H9 (cell line): ENCODE data around the gene TDRD1. TPM values are rescaled to one million over a fixed set of nuclear protein-coding genes. Genes with fewer than 3 reads are reported as not detected.
A peak's percentile ranks its signal among the peaks of the same experiment; 100 is the strongest.

Experiments used
- DNase-seq: peaks from one replicate; pipeline ENCODE4 v3.0.0-alpha.2; 2017
- H2AFZ ChIP-seq: one replicate; pipeline ENCODE4 v1.6.1; 2013; ENCODE audit warnings: mild to moderate bottlenecking, low read length, control low read depth, moderate library complexity
- H2AK5ac ChIP-seq: 2 replicates; pipeline ENCODE4 v1.6.1; 2013; ENCODE audit warnings: low read length, control low read depth, mixed read lengths; ENCODE audit not compliant: insufficient read length
- H2BK120ac ChIP-seq: one replicate; pipeline ENCODE4 v1.6.1; 2013; ENCODE audit warnings: low read depth, mild to moderate bottlenecking, low read length, control low read depth, inconsistent platforms; ENCODE audit not compliant: poor library complexity, severe bottlenecking
- H2BK12ac ChIP-seq: 2 replicates; pipeline ENCODE4 v1.6.1; 2013; ENCODE audit warnings: low read length, control low read depth, mixed read lengths, low read depth; ENCODE audit not compliant: insufficient read length
- H2BK15ac ChIP-seq: 2 replicates; pipeline ENCODE4 v1.6.1; 2013; ENCODE audit warnings: low read depth, low read length, control low read depth
- H2BK20ac ChIP-seq: one replicate; pipeline ENCODE4 v1.6.1; 2013; ENCODE audit warnings: low read depth, mild to moderate bottlenecking, low read length, control low read depth, inconsistent platforms; ENCODE audit not compliant: poor library complexity, severe bottlenecking
- H2BK5ac ChIP-seq: 2 replicates; pipeline ENCODE4 v1.6.1; 2013; ENCODE audit warnings: low read length, control low read depth, mixed read lengths; ENCODE audit not compliant: insufficient read length
- H3K14ac ChIP-seq: 2 replicates; pipeline ENCODE4 v1.6.1; 2013; ENCODE audit warnings: low read length, control low read depth; ENCODE audit not compliant: insufficient read depth
- H3K18ac ChIP-seq: 2 replicates; pipeline ENCODE4 v1.6.1; 2013; ENCODE audit warnings: low read depth, mild to moderate bottlenecking, mixed read lengths, low read length, control low read depth; ENCODE audit not compliant: insufficient read length
- H3K23ac ChIP-seq: 2 replicates; pipeline ENCODE4 v1.6.1; 2013; ENCODE audit warnings: low read length, control low read depth, mixed read lengths, low read depth; ENCODE audit not compliant: insufficient read length
- H3K23me2 ChIP-seq: 2 replicates; pipeline ENCODE4 v1.6.1; 2013; ENCODE audit warnings: low read depth, mild to moderate bottlenecking, mixed read lengths, low read length, control low read depth; ENCODE audit not compliant: insufficient read length, poor library complexity, severe bottlenecking
- H3K27ac ChIP-seq: 2 replicates; pipeline ENCODE4 v1.5.1; 2013; ENCODE audit warnings: low read length, control low read depth, mixed read lengths, low read depth; ENCODE audit not compliant: insufficient read length
- H3K27me3 ChIP-seq: 2 replicates; pipeline ENCODE4 v1.6.1; 2013; ENCODE audit warnings: low read length, control low read depth, inconsistent platforms; ENCODE audit not compliant: insufficient read depth
- H3K4ac ChIP-seq: 2 replicates; pipeline ENCODE4 v1.6.1; 2013; ENCODE audit warnings: low read depth, mild to moderate bottlenecking, control low read depth, inconsistent platforms, low read length, moderate library complexity
- H3K4me1 ChIP-seq: 2 replicates; pipeline ENCODE4 v1.6.1; 2013; ENCODE audit warnings: low read length, control low read depth, inconsistent platforms; ENCODE audit not compliant: insufficient read depth
- H3K4me2 ChIP-seq: 2 replicates; pipeline ENCODE4 v1.6.1; 2013; ENCODE audit warnings: low read length, control low read depth, mixed read lengths; ENCODE audit not compliant: insufficient read length, insufficient read depth
- H3K56ac ChIP-seq: 2 replicates; pipeline ENCODE4 v1.6.1; 2013; ENCODE audit warnings: low read depth, mild to moderate bottlenecking, mixed read lengths, low read length, control low read depth; ENCODE audit not compliant: insufficient read length
- H3K79me1 ChIP-seq: 2 replicates; pipeline ENCODE4 v1.6.1; 2013; ENCODE audit warnings: low read depth, mild to moderate bottlenecking, moderate library complexity, low read length, control low read depth, inconsistent platforms; ENCODE audit not compliant: insufficient read depth, poor library complexity, severe bottlenecking
- H3K79me2 ChIP-seq: 2 replicates; pipeline ENCODE4 v1.6.1; 2013; ENCODE audit warnings: low read length, control low read depth, inconsistent platforms; ENCODE audit not compliant: insufficient read depth
- H3K9ac ChIP-seq: 2 replicates; pipeline ENCODE4 v1.6.1; 2013; ENCODE audit warnings: low read length, control low read depth, mixed read lengths; ENCODE audit not compliant: insufficient read length; ENCODE audit errors: extremely low read depth
- H3K9me3 ChIP-seq: one replicate; pipeline ENCODE4 v1.6.1; 2013; ENCODE audit warnings: low read depth, low read length, inconsistent platforms; ENCODE audit not compliant: control insufficient read depth
- H3T11ph ChIP-seq: one replicate; pipeline ENCODE4 v1.6.1; 2013; ENCODE audit warnings: mild to moderate bottlenecking, low read length, control low read depth, inconsistent platforms
- H4K20me1 ChIP-seq: one replicate; pipeline ENCODE4 v1.6.1; 2013; ENCODE audit not compliant: control insufficient read depth, insufficient read length, insufficient read depth
- H4K5ac ChIP-seq: 2 replicates; pipeline ENCODE4 v1.6.1; 2013; ENCODE audit warnings: low read depth, mild to moderate bottlenecking, mixed read lengths, low read length, control low read depth; ENCODE audit not compliant: insufficient read length
- H4K8ac ChIP-seq: replicated peaks from 2 replicates; pipeline ENCODE4 v1.6.1; 2013; ENCODE audit warnings: low read length, control low read depth, mixed read lengths, low read depth; ENCODE audit not compliant: insufficient read length
- H4K91ac ChIP-seq: 2 replicates; pipeline ENCODE4 v1.6.1; 2013; ENCODE audit warnings: low read depth, mild to moderate bottlenecking, moderate library complexity, mixed read lengths, low read length, control low read depth; ENCODE audit not compliant: insufficient read length
- H3K27ac Mint-ChIP-seq, 3 experiments: 2 replicates in 2 of 3; 3 replicates in 1 of 3; pipeline ENCODE4 v1.8.0; 2020 to 2021; ENCODE audit warnings: mixed read lengths in 3 of 3, mild to moderate bottlenecking in 1 of 3, moderate library complexity in 1 of 3
- H3K27me3 Mint-ChIP-seq: 2 replicates; pipeline ENCODE4 v1.8.0; 2021; ENCODE audit warnings: low read depth, mild to moderate bottlenecking, moderate library complexity, mixed read lengths
- H3K36me3 Mint-ChIP-seq, 3 experiments: 2 replicates in 2 of 3; 3 replicates in 1 of 3; pipeline ENCODE4 v1.8.0; 2020 to 2021; ENCODE audit warnings: low read depth in 3 of 3, mixed read lengths in 3 of 3; ENCODE audit not compliant: insufficient read depth in 1 of 3
- H3K4me1 Mint-ChIP-seq, 2 experiments: 2 replicates each; pipeline ENCODE4 v1.8.0; 2020; ENCODE audit warnings: mixed read lengths in 2 of 2
- H3K4me3 Mint-ChIP-seq, 2 experiments: 2 replicates in 1 of 2; 3 replicates in 1 of 2; pipeline ENCODE4 v1.8.0; 2020 to 2021; ENCODE audit warnings: mild to moderate bottlenecking in 2 of 2, mixed read lengths in 2 of 2, moderate library complexity in 1 of 2
- H3K9me3 Mint-ChIP-seq, 2 experiments: 2 replicates in 1 of 2; 3 replicates in 1 of 2; pipeline ENCODE4 v1.8.0; 2020; ENCODE audit warnings: mild to moderate bottlenecking in 2 of 2, mixed read lengths in 2 of 2, moderate library complexity in 1 of 2
- WGBS: extraction: QIAGEN DNeasy Blood & Tissue Kit; methylation state at CpG from one replicate; pipeline ENCODE4 v1.1.7; 2013; ENCODE audit warnings: missing lambda C conversion rate, low lambda C conversion rate, mixed read lengths; ENCODE audit not compliant: insufficient read length; ENCODE audit errors: extremely low coverage; 5-methylcytosine and 5-hydroxymethylcytosine counted together
- total RNA-seq: library from RNA; stranded (reverse); gene quantifications from 2 replicates; pipeline ENCODE4 v1.2.1, GENCODE V29; 2021
- TF ChIP-seq, protein P1 (sequence below): fragments of 200-600 bp; sonication (generic); conservative IDR thresholded peaks from 3 replicates; pipeline ENCODE4 v1.8.0; 2021; ENCODE audit warnings: antibody characterized with exemption, mild to moderate bottlenecking

TDRD1 gene
- total RNA-seq, 1 experiment from 2014 or later, result 0.15 TPM

DNA sequence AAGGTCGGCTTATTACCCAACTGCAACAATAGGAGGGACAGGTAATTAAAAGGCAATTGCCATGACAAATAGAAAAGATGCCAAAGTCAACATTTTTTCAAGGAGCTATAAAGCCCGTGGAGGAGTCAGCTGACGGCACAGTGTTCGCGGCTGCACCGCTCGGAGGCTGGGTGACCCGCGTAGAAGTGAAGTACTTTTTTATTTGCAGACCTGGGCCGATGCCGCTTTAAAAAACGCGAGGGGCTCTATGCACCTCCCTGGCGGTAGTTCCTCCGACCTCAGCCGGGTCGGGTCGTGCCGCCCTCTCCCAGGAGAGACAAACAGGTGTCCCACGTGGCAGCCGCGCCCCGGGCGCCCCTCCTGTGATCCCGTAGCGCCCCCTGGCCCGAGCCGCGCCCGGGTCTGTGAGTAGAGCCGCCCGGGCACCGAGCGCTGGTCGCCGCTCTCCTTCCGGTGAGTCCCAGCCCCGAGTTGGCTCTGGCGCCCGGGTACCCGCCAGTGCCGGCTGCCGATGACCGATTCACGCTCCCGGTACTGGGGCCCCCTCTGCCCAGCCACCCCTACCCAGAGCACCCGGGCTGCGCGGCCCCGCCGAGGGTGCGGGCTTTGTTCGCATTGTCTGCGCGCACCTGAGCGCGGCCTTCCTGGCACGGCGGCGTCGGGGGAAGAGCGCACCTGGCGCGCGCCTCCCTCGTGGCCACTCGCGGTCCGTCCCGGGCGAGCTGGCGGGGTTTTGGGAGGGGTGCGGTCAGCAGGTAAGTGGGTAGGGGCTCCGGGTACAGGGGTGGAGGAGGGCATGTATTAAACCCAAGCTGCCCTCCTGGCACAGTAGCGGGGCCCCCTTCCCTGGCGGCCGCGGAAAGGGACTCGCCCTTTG lies 60.2 kb downstream of the TDRD1 start, which contains the start of gene VWA2:
Gene VWA2, plus strand, starts transcription at position 138 of the 877 bp plus-strand sequence. CDS start 9,460 bp downstream, outside the sequence.
- no peaks in the 10 kb centered on the region for H4K20me1 ChIP-seq
- Mint-ChIP-seq H3K9me3 (0 out of 5 replicates have a peak, but pooled peaks cover 0 to 3% of the 10 kb centered on the region in 2 experiments), H3K27me3 (peaks cover 67% of the 10 kb centered on the region), H3K4me3 (peak within 1 kb of the TSS; percentile 65 to 79), H3K36me3 (no peaks in the 10 kb centered on the region), H3K4me1 (peaks cover 7 to 13% of the 10 kb centered on the region in 2 experiments), H3K27ac (no peak within 1 kb of the TSS)
- no peak within 1 kb of the TSS for H3K9ac ChIP-seq
- no peak within 1 kb of the TSS for H2BK5ac ChIP-seq
- no peak within 1 kb of the TSS for H3K4ac ChIP-seq
- H2BK20ac ChIP-seq, result no peak within 1 kb of the TSS
- H3K79me2 ChIP-seq, result no peaks in the 10 kb centered on the region
- no peak within 1 kb of the TSS for H4K8ac ChIP-seq
- no peaks in the 10 kb centered on the region for H3K4me1 ChIP-seq
- H2BK15ac ChIP-seq, result no peak within 1 kb of the TSS
- no peak within 1 kb of the TSS for H2AK5ac ChIP-seq
- H3K27me3 ChIP-seq, result no peaks in the 10 kb centered on the region; the same call in 1 of the 2 replicates
- DNase-seq, result peak; percentile 71
- H4K91ac ChIP-seq, result no peak within 1 kb of the TSS
- H3T11ph ChIP-seq, result no peak within 1 kb of the TSS
- no peak within 1 kb of the TSS for H3K23ac ChIP-seq
- no peak within 1 kb of the TSS for H3K18ac ChIP-seq
- H4K5ac ChIP-seq, result no peak within 1 kb of the TSS
- H3K79me1 ChIP-seq, result no peaks in the 10 kb centered on the region
- H2AFZ ChIP-seq, result no peak within 1 kb of the TSS
- H3K23me2 ChIP-seq, result peaks cover 8% of the 10 kb centered on the region
- peak within 1 kb of the TSS; percentile 74; the same call in 1 of the 2 replicates for H3K14ac ChIP-seq
- no peak within 1 kb of the TSS for H3K56ac ChIP-seq
- TF ChIP-seq, protein P1, sequence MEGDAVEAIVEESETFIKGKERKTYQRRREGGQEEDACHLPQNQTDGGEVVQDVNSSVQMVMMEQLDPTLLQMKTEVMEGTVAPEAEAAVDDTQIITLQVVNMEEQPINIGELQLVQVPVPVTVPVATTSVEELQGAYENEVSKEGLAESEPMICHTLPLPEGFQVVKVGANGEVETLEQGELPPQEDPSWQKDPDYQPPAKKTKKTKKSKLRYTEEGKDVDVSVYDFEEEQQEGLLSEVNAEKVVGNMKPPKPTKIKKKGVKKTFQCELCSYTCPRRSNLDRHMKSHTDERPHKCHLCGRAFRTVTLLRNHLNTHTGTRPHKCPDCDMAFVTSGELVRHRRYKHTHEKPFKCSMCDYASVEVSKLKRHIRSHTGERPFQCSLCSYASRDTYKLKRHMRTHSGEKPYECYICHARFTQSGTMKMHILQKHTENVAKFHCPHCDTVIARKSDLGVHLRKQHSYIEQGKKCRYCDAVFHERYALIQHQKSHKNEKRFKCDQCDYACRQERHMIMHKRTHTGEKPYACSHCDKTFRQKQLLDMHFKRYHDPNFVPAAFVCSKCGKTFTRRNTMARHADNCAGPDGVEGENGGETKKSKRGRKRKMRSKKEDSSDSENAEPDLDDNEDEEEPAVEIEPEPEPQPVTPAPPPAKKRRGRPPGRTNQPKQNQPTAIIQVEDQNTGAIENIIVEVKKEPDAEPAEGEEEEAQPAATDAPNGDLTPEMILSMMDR, result peak; percentile 58
- H3K4me2 ChIP-seq, result peak within 1 kb of the TSS; percentile 74
- no peaks in the 10 kb centered on the region for H3K9me3 ChIP-seq
- no peak within 1 kb of the TSS for H3K27ac ChIP-seq
- H2BK120ac ChIP-seq, result no peak within 1 kb of the TSS
- no peak within 1 kb of the TSS for H2BK12ac ChIP-seq
- WGBS, result no CpG with 5 or more reads among the region's 79 CpGs
